Ovary (tissue), 3 donors: ENCODE measurements around the gene ASB13.

Experiments
- EP300 ChIP-seq: sonication (generic); formaldehyde crosslinking; IDR thresholded peaks from one replicate; pipeline ENCODE4 v1.6.1; 2017; ENCODE audit warnings: antibody characterized with exemption
- POLR2A ChIP-seq: fragments of 450-650 bp; IDR thresholded peaks from one replicate; pipeline ENCODE4 v1.6.1; 2017; ENCODE audit warnings: antibody characterized with exemption, mild to moderate bottlenecking, moderate library complexity
- TF ChIP-seq, protein P1 (sequence below), 3 donors: fragments of 450-650 bp in 2 of 3; fragments of 200-600 bp in 1 of 3; IDR thresholded peaks; one replicate each; pipeline versions ENCODE4 v1.5.1 to v1.8.0; 2016 to 2022; ENCODE audit warnings: antibody characterized with exemption in 3 of 3, mild to moderate bottlenecking in 1 of 3
- donor health status: DM: no; HTN: no; CAD: no.

DNA sequence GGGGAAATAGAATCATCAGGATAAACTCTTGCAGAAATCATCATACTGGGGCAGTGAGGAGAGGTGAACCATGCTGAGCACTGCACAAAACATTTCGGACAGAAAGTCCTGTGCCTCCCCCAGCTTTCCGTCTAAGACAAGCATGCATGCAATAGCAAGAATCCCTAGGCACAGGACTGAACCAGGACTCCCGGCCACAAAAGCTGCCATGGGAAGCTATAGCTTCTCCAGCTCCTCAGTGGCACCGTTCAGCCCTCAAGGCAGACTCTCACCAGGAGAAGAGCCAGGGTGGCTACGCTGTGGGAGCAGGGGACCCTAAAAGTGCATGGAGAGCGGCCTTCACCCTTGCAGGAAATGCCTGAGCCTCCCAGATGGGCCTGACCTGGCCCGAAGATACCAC is 70.8 kb downstream of the ASB13 start:
- TF ChIP-seq EP300 (no peak), POLR2A (no peak)
- TF ChIP-seq, protein P1, sequence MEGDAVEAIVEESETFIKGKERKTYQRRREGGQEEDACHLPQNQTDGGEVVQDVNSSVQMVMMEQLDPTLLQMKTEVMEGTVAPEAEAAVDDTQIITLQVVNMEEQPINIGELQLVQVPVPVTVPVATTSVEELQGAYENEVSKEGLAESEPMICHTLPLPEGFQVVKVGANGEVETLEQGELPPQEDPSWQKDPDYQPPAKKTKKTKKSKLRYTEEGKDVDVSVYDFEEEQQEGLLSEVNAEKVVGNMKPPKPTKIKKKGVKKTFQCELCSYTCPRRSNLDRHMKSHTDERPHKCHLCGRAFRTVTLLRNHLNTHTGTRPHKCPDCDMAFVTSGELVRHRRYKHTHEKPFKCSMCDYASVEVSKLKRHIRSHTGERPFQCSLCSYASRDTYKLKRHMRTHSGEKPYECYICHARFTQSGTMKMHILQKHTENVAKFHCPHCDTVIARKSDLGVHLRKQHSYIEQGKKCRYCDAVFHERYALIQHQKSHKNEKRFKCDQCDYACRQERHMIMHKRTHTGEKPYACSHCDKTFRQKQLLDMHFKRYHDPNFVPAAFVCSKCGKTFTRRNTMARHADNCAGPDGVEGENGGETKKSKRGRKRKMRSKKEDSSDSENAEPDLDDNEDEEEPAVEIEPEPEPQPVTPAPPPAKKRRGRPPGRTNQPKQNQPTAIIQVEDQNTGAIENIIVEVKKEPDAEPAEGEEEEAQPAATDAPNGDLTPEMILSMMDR (IDR thresholded peaks at IDR 0.05) = no peak
